ENCODE measurements around the gene ARSJ.

The ARSJ gene

GRCh38 chr4:113987382-113987941 lies 8.0 kb upstream of the ARSJ start:
- no peak for DNase-seq (ENCODE audit: low read depth)

DNA sequence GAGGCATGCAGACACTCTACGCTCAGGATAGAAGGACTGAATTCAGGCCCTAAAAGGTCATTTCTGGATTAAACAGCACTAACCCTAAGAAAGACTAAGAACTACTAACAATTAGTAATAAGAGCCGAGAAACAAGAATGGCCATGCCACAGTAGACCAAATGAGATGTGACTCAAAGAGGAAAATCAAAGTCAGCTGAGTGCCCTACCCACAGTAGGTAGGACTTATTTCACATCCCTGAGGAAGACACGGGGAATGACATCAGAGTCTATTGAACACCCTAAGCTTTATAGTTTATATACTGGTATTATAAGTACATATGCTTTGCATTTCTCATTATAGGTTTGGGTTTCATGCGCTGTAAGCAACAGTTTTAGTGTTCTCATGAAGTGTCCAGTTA lies 2.7 kb upstream of the ARSJ start:
- no peak for DNase-seq (ENCODE audit: low read depth)

GRCh38 chr4:113981591-113981990 lies 2.1 kb upstream of the ARSJ start:
- no peak for DNase-seq (ENCODE audit: low read depth)

- no peak for DNase-seq (ENCODE audit: low read depth)
Measured at GRCh38 chr4:113979905-113980615, 613 bp upstream of the ARSJ start.

- DNase-seq (ENCODE audit: low read depth), result no peak
Measured at GRCh38 chr4:113978561-113979147, 793 bp downstream of the ARSJ start.

DNA sequence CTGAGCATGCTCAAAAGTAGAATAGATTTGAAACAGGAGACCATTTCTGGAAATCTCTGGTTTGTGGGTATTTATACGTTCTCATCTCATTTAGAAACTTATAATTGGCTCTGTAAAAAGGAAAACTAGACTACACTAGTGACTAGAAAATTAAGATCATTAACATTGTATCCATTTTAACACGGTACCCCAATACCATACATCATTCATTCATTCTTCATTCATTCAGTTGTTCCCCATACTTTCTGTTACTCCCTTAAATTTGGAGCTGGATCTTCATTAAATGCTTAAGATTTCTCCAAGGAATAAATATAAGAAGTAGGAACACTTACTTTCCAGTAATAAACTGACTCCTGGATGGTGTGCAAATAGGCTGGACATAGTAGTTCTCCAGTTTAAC lies 1.3 kb downstream of the ARSJ start:
- DNase-seq (ENCODE audit: low read depth), result no peak

DNA sequence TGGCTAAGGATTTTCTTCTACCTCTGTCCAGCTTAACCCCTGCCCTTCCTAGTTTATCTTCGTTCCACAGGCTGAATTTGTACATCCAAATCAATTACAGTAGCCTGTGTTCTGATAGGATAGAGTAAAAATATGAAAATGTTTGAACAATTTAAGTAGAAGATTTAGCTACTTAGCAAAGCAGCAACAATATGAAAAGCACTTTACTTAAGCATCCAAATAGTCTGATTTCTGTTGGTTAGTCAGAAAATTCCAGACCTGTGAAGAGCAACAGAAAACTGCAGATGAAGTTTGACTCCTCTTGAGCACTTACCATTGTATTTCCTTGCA lies 2.0 kb downstream of the ARSJ start:
- no peak for DNase-seq (ENCODE audit: low read depth)

- no peak for DNase-seq (ENCODE audit: low read depth)
Measured at GRCh38 chr4:113976741-113977525, 2.5 kb downstream of the ARSJ start.

DNA sequence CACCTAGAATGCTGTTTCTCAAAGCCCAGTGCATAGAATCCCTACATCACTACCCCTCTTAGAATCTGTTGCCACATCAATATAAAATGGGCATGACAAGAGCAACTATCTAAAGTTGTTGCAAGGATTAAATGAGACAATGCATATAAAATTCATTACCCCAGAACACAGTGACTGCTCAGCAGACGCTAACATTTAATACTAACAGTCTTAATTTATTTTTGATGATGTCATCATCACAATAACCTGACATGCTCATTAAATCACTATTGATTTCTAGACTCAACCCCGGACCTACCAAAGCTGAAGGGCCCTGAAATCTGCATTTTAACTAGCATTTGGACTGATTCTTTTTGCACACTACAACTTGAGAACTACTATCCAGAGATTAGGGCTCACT lies 3.9 kb downstream of the ARSJ start:
- no peak for DNase-seq (ENCODE audit: low read depth)

GRCh38 chr4:113974467-113974866 lies 5.0 kb downstream of the ARSJ start:
- no peak for DNase-seq (ENCODE audit: low read depth)

DNA sequence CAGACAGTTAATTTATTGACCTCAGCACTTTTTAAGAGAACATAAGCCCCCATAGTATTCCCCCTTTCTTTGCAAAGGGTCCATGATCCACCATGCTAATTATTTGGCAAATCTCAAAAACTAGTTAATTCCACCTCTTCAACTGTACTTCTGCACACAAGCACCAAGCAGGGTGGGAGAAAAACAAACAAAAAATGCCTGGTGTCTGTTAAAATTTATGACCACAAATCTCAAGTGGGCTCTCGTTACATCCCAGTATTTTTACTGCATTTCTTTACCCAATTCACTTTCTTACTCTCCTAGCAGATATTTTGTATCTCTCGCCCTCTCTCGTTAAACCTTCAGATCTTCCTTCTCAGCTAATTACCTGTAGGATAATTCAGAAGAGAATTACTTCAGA lies 6.1 kb downstream of the ARSJ start:
- no peak for DNase-seq (ENCODE audit: low read depth)

GRCh38 chr4:113972781-113973180 lies 6.7 kb downstream of the ARSJ start:
- DNase-seq (ENCODE audit: low read depth), result no peak

DNA sequence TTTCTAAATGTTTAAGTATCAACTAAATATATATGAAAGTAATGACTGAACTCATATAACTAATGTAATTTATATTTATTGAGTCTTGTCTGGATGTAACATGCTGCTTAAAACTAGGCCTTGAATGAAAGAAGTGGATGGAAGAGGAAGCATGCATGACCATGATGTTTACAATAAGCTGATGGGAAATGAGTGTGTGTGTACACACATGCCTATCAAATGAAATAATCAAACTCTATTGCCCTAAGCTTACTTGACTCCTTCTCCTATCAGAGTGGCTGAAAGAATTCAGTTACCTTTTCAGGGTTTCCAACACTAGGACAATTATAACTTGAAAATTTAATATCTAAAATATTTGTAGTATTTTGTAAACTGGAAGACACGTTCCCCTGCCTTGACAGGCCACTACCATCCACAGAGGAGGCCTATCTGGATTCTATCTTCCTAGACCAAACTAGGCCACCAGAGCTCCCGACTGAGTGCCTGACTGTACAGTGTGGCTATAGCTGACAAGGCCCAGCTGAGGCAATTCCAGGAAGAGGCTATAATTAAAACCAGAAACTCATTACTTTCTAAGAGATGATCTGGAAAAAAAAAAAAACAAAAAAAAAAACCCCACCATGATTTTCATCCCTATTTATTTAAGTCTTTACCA lies 7.6 kb downstream of the ARSJ start:
- DNase-seq (ENCODE audit: low read depth), result no peak

GRCh38 chr4:113969709-113970334 lies 9.6 kb downstream of the ARSJ start:
- no peak for DNase-seq (ENCODE audit: low read depth)

- no peak for DNase-seq (ENCODE audit: low read depth)
Measured at GRCh38 chr4:113968473-113968872, 11.0 kb downstream of the ARSJ start.

GRCh38 chr4:113967687-113968086 lies 11.8 kb downstream of the ARSJ start:
- DNase-seq (ENCODE audit: low read depth), result no peak

DNA sequence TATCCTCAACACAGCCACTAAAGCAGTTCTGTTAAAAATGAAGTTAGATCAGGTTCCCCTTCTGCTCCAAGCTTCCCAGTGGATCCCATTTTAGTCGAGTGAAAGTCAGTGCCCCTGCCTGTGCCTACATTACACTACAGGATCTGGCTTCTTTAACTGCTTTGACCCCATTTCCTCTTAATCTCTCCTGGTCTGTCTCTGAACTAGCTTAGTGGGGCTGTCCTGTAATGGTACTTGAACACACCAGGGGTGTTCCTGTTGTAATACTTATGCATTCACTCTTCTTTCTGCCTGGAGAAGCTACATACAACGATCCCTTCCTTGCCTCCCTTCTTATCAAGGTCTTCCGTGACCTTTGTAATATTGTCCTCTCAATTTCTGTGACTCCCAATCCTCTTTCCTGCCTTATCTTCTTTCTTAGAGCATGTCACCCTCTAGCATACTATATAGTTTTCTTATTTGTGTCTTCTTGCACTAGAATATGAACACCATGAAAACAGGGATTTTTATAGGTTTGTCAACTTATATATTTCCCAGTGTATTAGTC lies 16.7 kb downstream of the ARSJ start:
- no peak for DNase-seq (ENCODE audit: low read depth)

GRCh38 chr4:113962016-113962347 lies 17.5 kb downstream of the ARSJ start:
- no peak for DNase-seq (ENCODE audit: low read depth)

GRCh38 chr4:113960684-113961321 lies 18.6 kb downstream of the ARSJ start:
- no peak for DNase-seq (ENCODE audit: low read depth)

- no peak for DNase-seq (ENCODE audit: low read depth)
Measured at GRCh38 chr4:113959539-113959937, 19.9 kb downstream of the ARSJ start.

GRCh38 chr4:113958766-113959538 lies 20.5 kb downstream of the ARSJ start:
- no peak for DNase-seq (ENCODE audit: low read depth)
